HG03457 (cell line): ENCODE data around the gene TOPBP1.
"Not testable (repeated sequence)": the region's sequence is repeated elsewhere in the genome, so short reads cannot be mapped to it uniquely, and the experiment has no call there.

ENCODE experiments used
- ATAC-seq: cut with Tn5 transposase; IDR thresholded peaks from one replicate; pipeline ENCODE4 v1.9.1; 2021; ENCODE audit warnings: moderate number of reproducible peaks; ENCODE audit not compliant: unreplicated experiment

Gene TOPBP1

GRCh38 chr3:133572158-133573053, 89.3 kb downstream of the TOPBP1 start:
- no peak for ATAC-seq

GRCh38 chr3:133570937-133571320, 90.8 kb downstream of the TOPBP1 start:
- ATAC-seq, result no peak

GRCh38 chr3:133570139-133570936, 91.4 kb downstream of the TOPBP1 start:
- no peak for ATAC-seq

GRCh38 chr3:133568294-133569014, 93.3 kb downstream of the TOPBP1 start:
- no peak for ATAC-seq

- ATAC-seq, result no peak
Observed at GRCh38 chr3:133563816-133564215, 97.9 kb downstream of the TOPBP1 start.

GRCh38 chr3:133563186-133563591, 98.6 kb downstream of the TOPBP1 start:
- ATAC-seq, result no peak

- no peak for ATAC-seq
Observed at GRCh38 chr3:133562376-133562775, 99.4 kb downstream of the TOPBP1 start.

GRCh38 chr3:133561679-133562078, 100.1 kb downstream of the TOPBP1 start:
- no peak for ATAC-seq

GRCh38 chr3:133551589-133551988, 110.2 kb downstream of the TOPBP1 start:
- ATAC-seq, result not testable (repeated sequence)
